ELF-1 (cell line): ENCODE data around the gene PLS3.

Source experiments
- DNase-seq: peaks from one replicate; pipeline ENCODE4 v3.0.0-alpha.2; 2016; ENCODE audit warnings: low read depth, low spot score

PLS3 gene

GRCh38 chrX:115571712-115572111, 10.7 kb downstream of the PLS3 start:
- no peak for DNase-seq

- no peak for DNase-seq
These were observed 12.2 kb downstream of the PLS3 start for GRCh38 chrX:115573185-115573584.

DNA sequence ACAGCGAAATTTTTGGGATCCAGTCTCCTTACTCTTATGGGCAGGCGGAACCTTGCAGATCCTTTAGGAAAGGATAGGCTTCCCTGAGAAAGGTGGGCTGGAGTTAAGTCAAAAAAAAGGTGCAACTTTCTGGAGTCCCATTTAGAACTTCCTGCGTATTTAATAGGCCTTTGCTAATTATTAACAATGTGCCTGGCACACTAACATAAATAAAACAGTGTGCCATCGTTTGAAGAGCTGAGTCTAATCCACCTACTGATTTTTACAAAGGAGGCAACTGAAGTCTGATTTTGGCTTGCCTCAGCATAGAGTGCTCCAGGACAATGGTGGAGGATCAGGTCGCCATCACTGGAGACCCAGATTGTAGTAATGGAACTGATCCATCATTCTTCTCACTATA, 15.7 kb downstream of the PLS3 start:
- DNase-seq, result no peak

GRCh38 chrX:115579327-115579726, 18.4 kb downstream of the PLS3 start:
- no peak for DNase-seq

DNA sequence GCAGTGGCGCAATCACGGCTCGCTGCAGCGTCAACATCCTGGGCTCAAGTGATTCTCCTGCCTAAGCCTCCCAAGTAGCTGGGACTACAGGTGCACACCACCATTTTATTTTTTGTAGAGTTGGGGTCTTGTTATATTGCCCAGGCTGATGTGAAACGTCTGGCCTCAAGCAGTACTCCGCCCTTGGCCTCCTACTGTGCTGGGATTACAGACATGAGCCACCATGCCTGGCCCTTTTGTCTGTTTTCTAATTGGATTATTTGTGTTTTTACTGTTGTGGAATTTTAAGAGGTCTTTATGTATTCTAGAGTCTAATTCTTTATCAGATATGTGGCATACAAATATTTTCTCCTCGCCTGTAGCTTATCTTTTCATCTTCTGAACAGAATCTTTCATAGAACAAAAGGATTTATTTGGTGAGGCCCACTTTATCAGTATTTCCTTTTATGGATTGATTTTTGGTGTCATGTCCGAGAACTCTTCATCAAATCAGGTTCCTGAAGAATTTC, 18.9 kb downstream of the PLS3 start:
- peak; percentile 21 for DNase-seq

GRCh38 chrX:115581759-115582615, 21.0 kb downstream of the PLS3 start:
- no peak for DNase-seq

DNA sequence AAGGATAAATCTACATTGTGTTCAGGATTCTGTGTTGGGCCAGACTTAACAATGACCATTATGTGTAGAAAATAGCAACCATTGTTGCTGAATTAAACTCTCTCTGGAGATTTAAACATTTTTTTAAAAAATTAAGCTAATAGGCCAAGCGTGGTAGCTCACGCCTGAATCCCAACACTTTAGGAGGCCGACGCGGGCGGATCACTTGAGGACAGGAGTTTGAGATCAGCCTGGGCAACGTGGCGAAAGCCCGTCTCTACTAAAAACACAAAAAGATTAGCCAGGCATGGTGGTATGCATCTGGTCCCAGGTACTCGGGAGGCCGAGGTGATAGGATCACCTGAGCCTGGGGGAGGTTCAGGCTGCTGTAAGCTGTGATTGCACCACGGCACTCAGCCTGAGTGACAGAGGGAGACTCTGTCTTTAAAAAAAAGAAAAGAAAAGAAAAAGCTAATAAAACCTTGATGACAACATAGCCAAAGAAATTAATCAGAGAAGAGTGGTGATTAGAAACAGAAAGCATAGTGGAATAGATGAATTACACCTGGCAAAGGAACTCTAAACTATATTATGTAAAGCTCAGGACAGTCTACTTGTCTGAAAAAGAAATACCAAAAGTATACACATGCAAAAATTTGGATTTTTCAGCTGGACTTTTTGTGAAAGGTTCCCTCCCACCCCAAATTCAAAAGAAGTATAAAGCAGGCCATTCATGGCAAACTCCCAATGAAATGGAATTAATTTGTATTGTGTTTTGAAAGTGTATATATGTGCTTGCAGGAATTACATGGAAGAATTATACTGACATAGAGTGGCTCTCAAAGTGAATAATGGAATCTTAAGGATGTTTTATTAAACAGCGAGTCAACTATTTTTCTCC, 21.9 kb downstream of the PLS3 start:
- DNase-seq, result peak; percentile 82

DNA sequence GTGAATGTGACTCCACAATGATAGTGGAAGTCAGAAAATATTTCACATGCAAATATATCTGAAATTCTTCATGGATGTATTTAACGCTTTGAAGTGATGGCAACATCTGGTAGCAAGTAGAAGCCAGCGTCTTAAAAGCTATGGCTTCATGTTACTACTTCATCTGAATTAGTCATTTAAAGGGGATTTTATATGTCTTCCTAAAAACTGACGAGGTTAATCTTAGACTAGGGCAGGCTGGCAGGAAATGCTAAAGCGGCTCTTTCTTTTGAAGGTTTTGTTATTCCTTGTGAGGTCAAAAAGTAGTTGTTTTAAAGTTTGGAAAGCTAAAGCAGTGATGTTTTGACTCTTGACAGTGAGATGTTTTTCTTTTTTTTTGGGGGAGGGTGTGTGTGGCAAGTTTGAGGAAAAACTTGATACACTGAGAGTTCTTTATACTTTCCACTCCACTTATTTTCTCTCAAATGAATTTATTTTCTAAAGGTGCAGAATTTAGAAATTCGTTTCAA, 22.6 kb downstream of the PLS3 start:
- DNase-seq, result no peak

- DNase-seq, result no peak
These were observed 23.7 kb downstream of the PLS3 start for GRCh38 chrX:115584696-115585095.

DNA sequence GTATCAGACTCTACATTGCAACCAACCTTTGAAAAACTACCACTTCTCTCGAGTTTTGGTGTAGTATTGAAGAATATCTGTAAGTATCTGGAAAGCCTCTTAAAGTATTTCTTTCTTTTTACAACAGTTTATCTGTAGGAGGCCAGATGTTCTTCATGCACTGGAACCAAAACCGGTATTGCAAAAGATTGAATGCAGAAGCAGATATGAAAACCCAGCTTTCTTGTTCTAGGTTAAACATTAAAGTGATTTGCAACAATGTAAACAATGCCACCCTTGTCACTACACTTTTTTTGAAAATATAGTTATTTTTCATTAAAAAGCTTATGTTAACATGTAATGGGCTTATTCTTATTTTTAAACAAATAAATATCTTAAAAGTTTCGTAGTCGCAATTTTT, 27.2 kb downstream of the PLS3 start:
- no peak for DNase-seq

DNA sequence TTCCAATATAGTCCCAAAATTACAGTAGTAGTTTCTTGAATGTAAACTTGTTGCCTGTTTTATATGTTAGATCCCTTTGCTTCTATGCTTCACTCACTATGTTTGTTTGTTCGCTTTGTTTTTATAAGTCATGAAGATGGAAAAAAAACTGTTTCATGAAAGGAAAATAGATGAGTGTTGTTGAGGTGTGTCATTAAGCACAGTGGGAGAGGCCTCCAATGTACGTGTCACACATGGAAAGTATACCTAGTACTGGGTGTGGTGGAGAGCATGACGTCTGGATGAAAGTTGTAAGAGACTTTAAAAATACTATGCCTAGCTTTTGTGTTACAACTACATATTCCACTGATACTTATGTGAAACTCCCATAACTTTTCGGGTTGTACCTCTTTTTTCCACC, 28.4 kb downstream of the PLS3 start:
- no peak for DNase-seq

- peak; percentile 13 for DNase-seq
These were observed 30.4 kb downstream of the PLS3 start for GRCh38 chrX:115591420-115591819.

GRCh38 chrX:115591856-115592842, 31.2 kb downstream of the PLS3 start:
- DNase-seq, result no peak

GRCh38 chrX:115592997-115593734, 32.2 kb downstream of the PLS3 start:
- DNase-seq, result peak; percentile 47

- DNase-seq, result no peak
These were observed 34.1 kb downstream of the PLS3 start for GRCh38 chrX:115595049-115595448.

- no peak for DNase-seq
These were observed 37.6 kb downstream of the PLS3 start for GRCh38 chrX:115598556-115598955.

GRCh38 chrX:115602308-115602707, 41.3 kb downstream of the PLS3 start:
- no peak for DNase-seq

DNA sequence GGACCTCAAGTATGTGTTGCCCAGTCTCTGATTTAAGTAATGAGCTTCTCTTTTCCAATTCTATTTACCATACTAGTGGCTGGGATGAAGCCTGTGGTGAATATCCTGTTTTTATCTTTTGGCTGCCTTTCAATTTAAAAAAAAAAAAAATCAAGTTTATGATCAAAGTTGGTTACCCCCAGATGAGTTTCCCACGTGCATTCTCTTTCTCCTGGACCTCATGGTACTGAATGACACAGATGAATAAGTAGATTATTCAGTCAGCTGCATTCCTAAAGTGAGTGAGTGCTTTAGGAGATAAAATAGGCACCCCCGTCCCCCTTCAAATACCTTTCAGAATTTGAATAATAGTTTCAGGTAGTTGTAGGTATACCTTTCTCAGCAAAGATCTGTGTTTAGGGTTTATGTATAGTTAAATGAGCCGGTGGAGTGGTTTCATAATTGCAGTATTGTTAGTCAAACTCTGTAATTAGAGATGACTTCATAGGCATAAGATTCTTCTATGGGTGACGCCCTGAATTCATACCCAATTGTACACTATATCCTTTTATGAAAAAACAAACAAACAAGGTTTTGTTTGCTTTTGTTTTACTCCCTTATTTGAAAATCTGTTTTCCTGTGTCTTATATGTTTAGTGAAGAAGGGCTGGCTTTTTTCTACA, 41.9 kb downstream of the PLS3 start:
- no peak for DNase-seq

DNA sequence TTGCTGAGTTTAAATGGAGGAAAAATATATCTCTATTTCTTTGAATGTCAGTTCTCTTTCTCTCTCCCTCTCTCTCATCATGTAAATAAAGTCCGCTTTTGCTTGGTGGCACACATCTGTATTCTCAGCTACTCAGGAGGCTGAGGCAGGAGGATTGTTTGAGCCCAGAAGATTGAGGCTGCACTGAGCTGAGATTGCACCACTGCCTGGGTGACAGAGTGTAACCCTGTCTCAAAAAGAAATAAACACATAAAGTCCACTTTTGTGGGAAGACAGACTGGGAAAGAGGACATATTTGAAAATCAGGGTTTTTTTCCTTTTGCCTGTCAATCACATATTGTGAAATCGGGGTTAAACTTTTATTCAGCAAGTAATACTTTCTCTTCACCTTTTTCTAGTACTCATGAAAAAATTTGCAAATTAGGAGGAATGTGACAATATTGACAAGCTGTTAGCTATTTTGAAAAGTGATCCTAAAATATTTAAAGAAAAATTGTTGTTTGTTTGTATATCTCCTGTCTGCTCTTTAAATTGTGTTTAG, 42.6 kb downstream of the PLS3 start:
- no peak for DNase-seq

DNA sequence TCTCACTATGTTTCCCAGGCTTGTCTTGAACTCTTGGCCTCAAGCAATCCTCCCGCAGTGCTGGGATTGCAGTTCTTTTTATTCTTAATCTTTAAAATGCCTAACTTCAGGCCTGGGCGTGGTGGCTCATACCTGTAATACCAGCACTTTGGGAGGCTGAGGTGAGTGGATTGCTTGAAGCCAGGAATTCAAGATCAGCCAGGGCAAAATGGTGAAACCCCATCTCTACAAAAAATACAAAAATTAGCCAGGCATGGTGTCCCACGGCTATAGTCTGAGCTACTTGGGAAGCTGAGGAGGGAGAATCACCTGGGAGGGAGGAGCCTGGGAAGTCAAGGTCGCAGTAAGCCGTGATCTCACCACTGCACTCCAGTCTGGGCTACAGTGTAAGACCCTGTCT, 45.9 kb downstream of the PLS3 start:
- peak; percentile 67 for DNase-seq
